GM12878 (cell line): ENCODE results near the gene ZNF644. TPM values are rescaled to one million over a fixed set of nuclear protein-coding genes. Genes with fewer than 3 reads are reported as not detected.

Experiments used
- ATAC-seq: fragments of 200-7000 bp; cut with Tn5 transposase; 3 replicates; pipeline ENCODE4 v1.9.1; 2020; ENCODE audit warnings: mild to moderate bottlenecking, moderate library complexity
- BruUV-seq: library from RNA; stranded (reverse); fragments of 400-500 nt; replicated peaks from 2 replicates; lab custom pipeline; 2021; lab: Mats Ljungman, UMichigan
- CTCF ChIA-PET: fragments of 300-600 bp; sonication (Branson Sonifier 250); formaldehyde crosslinking; extraction: SDS; loops from one replicate; lab custom pipeline; 2021; ENCODE audit warnings: inconsistent platforms; lab: Yijun Ruan, JAX
- POLR2A ChIA-PET: fragments of 350-600 bp; formaldehyde crosslinking; extraction: SDS; loops from one replicate; lab custom pipeline; 2021; ENCODE audit warnings: inconsistent platforms; lab: Charles Lee
- RAD21 ChIA-PET: fragments of 300-600 bp; sonication (Branson Sonifier 250); formaldehyde crosslinking; loops from one replicate; lab custom pipeline; 2023; ENCODE audit warnings: antibody characterized with exemption; ENCODE audit not compliant: unreplicated experiment; lab: Charles Lee
- SMC1A ChIA-PET: fragments of 300-600 bp; sonication (Branson Sonifier 250); formaldehyde crosslinking; loops from one replicate; lab custom pipeline; 2023; ENCODE audit not compliant: unreplicated experiment, uncharacterized antibody; lab: Charles Lee
- DNase-seq: peaks from one replicate; pipeline ENCODE4 v3.0.0-alpha.2; 2011; ENCODE audit warnings: low read depth, low spot score
- FAIRE-seq: peaks from 3 replicates; lab custom pipeline; 2011; peaks lifted over from hg19 to GRCh38; lab: Jason Lieb, UNC
- H2AFZ ChIP-seq: 2 replicates; pipeline ENCODE4 v1.6.0; 2011; ENCODE audit warnings: low read depth, low read length, control low read depth; ENCODE audit not compliant: control insufficient read depth
- H3K27ac ChIP-seq: 2 replicates; pipeline ENCODE4 v1.5.1; 2011; ENCODE audit warnings: control low read depth; ENCODE audit not compliant: control insufficient read depth, insufficient read depth
- H3K27me3 ChIP-seq, 2 experiments: replicated peaks in 1 of 2; 2 replicates each; pipeline versions ENCODE4 v1.6.0 to v1.6.1; 2011; ENCODE audit warnings: low read length in 1 of 2; ENCODE audit not compliant: control insufficient read depth in 2 of 2, insufficient read depth in 2 of 2
- H3K36me3 ChIP-seq, 2 experiments: 2 replicates each; pipeline ENCODE4 v1.5.1; 2011; ENCODE audit warnings: low read length in 1 of 2; ENCODE audit not compliant: control insufficient read depth in 2 of 2, insufficient read depth in 2 of 2
- H3K4me1 ChIP-seq: 2 replicates; pipeline ENCODE4 v1.6.1; 2011; ENCODE audit warnings: mild to moderate bottlenecking, low read length, moderate library complexity, mixed read lengths; ENCODE audit not compliant: control insufficient read depth, insufficient read depth
- H3K4me2 ChIP-seq: 2 replicates; pipeline ENCODE4 v1.6.0; 2011; ENCODE audit warnings: control low read depth; ENCODE audit not compliant: control insufficient read depth, insufficient read depth
- H3K4me3 ChIP-seq: fragments of 200-600 bp; sonication (generic); 2 replicates; pipeline ENCODE4 v1.5.1; 2016
- H3K79me2 ChIP-seq: 2 replicates; pipeline ENCODE4 v1.6.0; 2011; ENCODE audit warnings: low read length; ENCODE audit not compliant: control insufficient read depth, insufficient read depth
- H3K9ac ChIP-seq: 2 replicates; pipeline ENCODE4 v1.8.0; 2011; ENCODE audit warnings: low read length, control low read depth, mixed read lengths; ENCODE audit not compliant: control insufficient read depth, insufficient read depth
- H3K9me3 ChIP-seq: replicated peaks from 3 replicates; pipeline ENCODE4 v1.5.1; 2011; ENCODE audit warnings: mild to moderate bottlenecking, low read length; ENCODE audit not compliant: control insufficient read depth, insufficient read depth
- H4K20me1 ChIP-seq: 2 replicates; pipeline ENCODE4 v1.6.0; 2011; ENCODE audit not compliant: control insufficient read depth, insufficient read depth
- BRCA1 ChIP-seq: IDR thresholded peaks from 2 replicates; pipeline ENCODE4 v1.6.1; 2011; ENCODE audit warnings: low read depth, low read length, improper control_type of control experiment
- EED ChIP-seq: sonication (generic); IDR thresholded peaks from 2 replicates; pipeline ENCODE4 v1.6.1; 2016; ENCODE audit warnings: antibody characterized with exemption, low read depth
- ESRRA ChIP-seq: IDR thresholded peaks from 2 replicates; pipeline ENCODE4 v1.6.1; 2012; ENCODE audit warnings: mild to moderate bottlenecking, low read length, improper control_type of control experiment
- EZH2 ChIP-seq: IDR thresholded peaks from 2 replicates; pipeline ENCODE4 v1.6.1; 2012; ENCODE audit warnings: low read depth, mild to moderate bottlenecking, control low read depth, inconsistent platforms, low read length, borderline replicate concordance; ENCODE audit not compliant: control insufficient read depth
- JUNB ChIP-seq: IDR thresholded peaks from 2 replicates; pipeline ENCODE4 v1.6.1; 2016; ENCODE audit warnings: antibody characterized with exemption, mild to moderate bottlenecking
- MYB ChIP-seq: fragments of 150-350 bp; IDR thresholded peaks from 2 replicates; pipeline ENCODE4 v1.6.1; 2014; ENCODE audit warnings: mild to moderate bottlenecking, low read depth, low read length, borderline replicate concordance
- NFYA ChIP-seq: IDR thresholded peaks from 2 replicates; pipeline ENCODE4 v1.6.1; 2011; ENCODE audit warnings: low read depth, mild to moderate bottlenecking, low read length, improper control_type of control experiment, borderline replicate concordance
- RBBP5 ChIP-seq: fragments of 200-600 bp; sonication (generic); conservative IDR thresholded peaks from 2 replicates; pipeline ENCODE4 v1.6.1; 2016
- SMC3 ChIP-seq: IDR thresholded peaks from 2 replicates; pipeline ENCODE4 v1.6.1; 2011; ENCODE audit warnings: low read length, improper control_type of control experiment, borderline replicate concordance
- SPI1 ChIP-seq: IDR thresholded peaks from 2 replicates; pipeline ENCODE4 v1.6.1; 2011; ENCODE audit warnings: low read depth, mild to moderate bottlenecking, low read length, moderate library complexity, borderline replicate concordance; ENCODE audit not compliant: insufficient read depth
- ZZZ3 ChIP-seq: IDR thresholded peaks from 2 replicates; pipeline ENCODE4 v1.6.1; 2011; ENCODE audit warnings: low read depth; ENCODE audit not compliant: control insufficient read depth, insufficient read length
- WGBS: methylation state at CpG from one replicate; pipeline ENCODE4 v1.1.6; 2016; ENCODE audit warnings: low lambda C conversion rate; ENCODE audit not compliant: insufficient replicate concordance, insufficient coverage; ENCODE audit errors: missing lambda C conversion rate; 5-methylcytosine and 5-hydroxymethylcytosine counted together
- in situ Hi-C: fragments of 300-500 bp; cut with MboI; formaldehyde crosslinking; loops from 9 replicates; pipeline ENCODE4 v1.14.3; 2018; ENCODE audit warnings: mixed read lengths
- intact Hi-C: fragments of 100-400 bp; cut with micrococcal nuclease; formaldehyde crosslinking; loops from one replicate; pipeline ENCODE4 v1.14.2; 2022; ENCODE audit not compliant: unreplicated experiment
- polyA plus RNA-seq, 11 experiments: library from polyadenylated mRNA; depleted of rRNA in 4 of 11; unstranded in 6 of 11; stranded (reverse) in 5 of 11; fragments of >200 nt; fragmentation: Nextera tagmentation in 4 of 11; fragmentation: Illumina TruSeq in 1 of 11; extraction: Ambion mirVana in 4 of 11; extraction: Trizol in 1 of 11; gene quantifications; 1 replicate in 1 of 11; 2 replicates in 10 of 11; pipeline versions ENCODE4 v1.2.1 to v1.2.3, GENCODE V29; 2011 to 2016; ENCODE audit warnings: inconsistent platforms in 2 of 11, missing spikeins in 2 of 11, low read depth in 1 of 11
- total RNA-seq, 4 experiments: library from RNA; depleted of rRNA in 3 of 4; stranded (reverse); fragments of >200 nt in 3 of 4; fragmentation: Illumina TruSeq in 1 of 4; extraction: Trizol in 1 of 4; gene quantifications; 2 replicates each; pipeline versions ENCODE4 v1.2.1 to v1.2.3, GENCODE V29; 2013 to 2021
- TF ChIP-seq, protein P1 (sequence below): fragments of 150-350 bp; IDR thresholded peaks from 2 replicates; pipeline ENCODE4 v1.6.1; 2014; ENCODE audit warnings: mild to moderate bottlenecking, low read depth, low read length
- TF ChIP-seq, protein P2 (sequence below): IDR thresholded peaks from 2 replicates; pipeline ENCODE4 v1.6.1; 2011; ENCODE audit warnings: borderline replicate concordance, low read depth, mild to moderate bottlenecking, moderate library complexity, mixed read lengths, low read length; ENCODE audit not compliant: insufficient read depth; ENCODE audit errors: extremely low read length
- TF ChIP-seq, protein P3 (sequence below): fragments of 450-650 bp; IDR thresholded peaks from 2 replicates; pipeline ENCODE4 v1.6.1; 2016; ENCODE audit warnings: mild to moderate bottlenecking
- TF ChIP-seq, protein P4 (sequence below): IDR thresholded peaks from 2 replicates; pipeline ENCODE4 v1.6.1; 2012; ENCODE audit warnings: improper control_type of control experiment, low read depth, low read length; ENCODE audit not compliant: insufficient replicate concordance

The ZNF644 gene
- total and polyA plus RNA-seq, 10 of the 15 experiments (the other 5 are each of a cell fraction or from before 2014, with no cell fraction given): 17.7 to 55.3 (median 29.5) TPM

DNA sequence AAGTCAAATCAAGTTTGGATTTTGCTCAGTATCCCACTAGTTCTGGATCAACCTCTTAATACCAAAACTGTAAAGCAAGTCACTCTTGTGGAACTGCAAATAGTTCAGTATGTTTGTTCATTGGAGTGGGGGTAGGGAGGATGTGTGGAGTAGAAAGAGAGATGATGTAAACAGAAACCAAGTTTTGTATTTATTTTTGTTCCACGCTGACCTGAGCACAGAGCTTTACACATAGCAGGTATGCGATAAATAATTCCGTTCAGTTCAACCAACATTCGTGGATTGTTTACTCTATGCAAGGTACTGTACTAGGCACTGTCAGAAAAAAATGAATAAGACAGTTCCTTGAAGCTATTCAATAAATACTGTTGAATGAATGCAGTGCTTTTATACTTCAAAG lies 4.5 kb upstream of the ZNF644 start:
- Histone ChIP-seq H4K20me1 (no peaks in the 10 kb centered on the region), H3K9ac (no peak overlapping the region), H3K36me3 (no peaks in the 10 kb centered on the region), H3K27me3 (peaks cover 0 to under 1% of the 10 kb centered on the region in 2 experiments; a peak in 1 of 4 replicates), H3K4me1 (peaks cover 12% of the 10 kb centered on the region), H3K79me2 (peaks cover 5% of the 10 kb centered on the region), H3K27ac (no peak overlapping the region), H3K4me2 (peak overlapping the region; percentile 21), H2AFZ (peak overlapping the region; percentile 24; the same call in 1 of the 2 replicates), H3K9me3 (no peaks in the 10 kb centered on the region), H3K4me3 (no peak overlapping the region)
- peak; percentile 8; the same call in 2 of the 3 replicates for ATAC-seq
- ChIA-PET CTCF (interaction anchor here (0.7 to 2.7 kb wide), 10 partner anchors 8 to 980 kb away, joined by 3 to 16 read pairs (median 4); no protein-coding TSS in a partner anchor), SMC1A (interaction anchor here (0.8 to 4.3 kb wide), 12 partner anchors 8 to 918 kb away, joined by 3 to 22 read pairs (median 5); no protein-coding TSS in a partner anchor), RAD21 (interaction anchor here (1.0 to 2.0 kb wide), 6 partner anchors 8 to 893 kb away, joined by 4 to 13 read pairs (median 7); no protein-coding TSS in a partner anchor), POLR2A (interaction anchor here (0.5 to 1.1 kb wide), 2 partner anchors 8 to 1829 kb away, joined by 3 read pairs; no protein-coding TSS in a partner anchor)
- 1% methylated on average over 4 of the region's 4 CpGs for WGBS
- in situ Hi-C loops (no loop called here), intact Hi-C loops (no loop called here)
- DNase-seq: no peak
- peak; percentile 47 for FAIRE-seq
- no TSS peak for BruUV-seq
- TF ChIP-seq NFYA (no peak), BRCA1 (no peak), EED (no peak), MYB (no peak), SMC3 (no peak), ESRRA (no peak), ZZZ3 (no peak), EZH2 (no peak), RBBP5 (no peak), JUNB (peak; percentile 48; the same call in 1 of the 2 replicates), SPI1 (no peak)
- TF ChIP-seq, protein P1, sequence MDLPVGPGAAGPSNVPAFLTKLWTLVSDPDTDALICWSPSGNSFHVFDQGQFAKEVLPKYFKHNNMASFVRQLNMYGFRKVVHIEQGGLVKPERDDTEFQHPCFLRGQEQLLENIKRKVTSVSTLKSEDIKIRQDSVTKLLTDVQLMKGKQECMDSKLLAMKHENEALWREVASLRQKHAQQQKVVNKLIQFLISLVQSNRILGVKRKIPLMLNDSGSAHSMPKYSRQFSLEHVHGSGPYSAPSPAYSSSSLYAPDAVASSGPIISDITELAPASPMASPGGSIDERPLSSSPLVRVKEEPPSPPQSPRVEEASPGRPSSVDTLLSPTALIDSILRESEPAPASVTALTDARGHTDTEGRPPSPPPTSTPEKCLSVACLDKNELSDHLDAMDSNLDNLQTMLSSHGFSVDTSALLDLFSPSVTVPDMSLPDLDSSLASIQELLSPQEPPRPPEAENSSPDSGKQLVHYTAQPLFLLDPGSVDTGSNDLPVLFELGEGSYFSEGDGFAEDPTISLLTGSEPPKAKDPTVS: no peak
- TF ChIP-seq, protein P2, sequence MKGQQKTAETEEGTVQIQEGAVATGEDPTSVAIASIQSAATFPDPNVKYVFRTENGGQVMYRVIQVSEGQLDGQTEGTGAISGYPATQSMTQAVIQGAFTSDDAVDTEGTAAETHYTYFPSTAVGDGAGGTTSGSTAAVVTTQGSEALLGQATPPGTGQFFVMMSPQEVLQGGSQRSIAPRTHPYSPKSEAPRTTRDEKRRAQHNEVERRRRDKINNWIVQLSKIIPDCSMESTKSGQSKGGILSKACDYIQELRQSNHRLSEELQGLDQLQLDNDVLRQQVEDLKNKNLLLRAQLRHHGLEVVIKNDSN: no peak
- TF ChIP-seq, protein P3, sequence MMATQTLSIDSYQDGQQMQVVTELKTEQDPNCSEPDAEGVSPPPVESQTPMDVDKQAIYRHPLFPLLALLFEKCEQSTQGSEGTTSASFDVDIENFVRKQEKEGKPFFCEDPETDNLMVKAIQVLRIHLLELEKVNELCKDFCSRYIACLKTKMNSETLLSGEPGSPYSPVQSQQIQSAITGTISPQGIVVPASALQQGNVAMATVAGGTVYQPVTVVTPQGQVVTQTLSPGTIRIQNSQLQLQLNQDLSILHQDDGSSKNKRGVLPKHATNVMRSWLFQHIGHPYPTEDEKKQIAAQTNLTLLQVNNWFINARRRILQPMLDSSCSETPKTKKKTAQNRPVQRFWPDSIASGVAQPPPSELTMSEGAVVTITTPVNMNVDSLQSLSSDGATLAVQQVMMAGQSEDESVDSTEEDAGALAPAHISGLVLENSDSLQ: no peak
- TF ChIP-seq, protein P4, sequence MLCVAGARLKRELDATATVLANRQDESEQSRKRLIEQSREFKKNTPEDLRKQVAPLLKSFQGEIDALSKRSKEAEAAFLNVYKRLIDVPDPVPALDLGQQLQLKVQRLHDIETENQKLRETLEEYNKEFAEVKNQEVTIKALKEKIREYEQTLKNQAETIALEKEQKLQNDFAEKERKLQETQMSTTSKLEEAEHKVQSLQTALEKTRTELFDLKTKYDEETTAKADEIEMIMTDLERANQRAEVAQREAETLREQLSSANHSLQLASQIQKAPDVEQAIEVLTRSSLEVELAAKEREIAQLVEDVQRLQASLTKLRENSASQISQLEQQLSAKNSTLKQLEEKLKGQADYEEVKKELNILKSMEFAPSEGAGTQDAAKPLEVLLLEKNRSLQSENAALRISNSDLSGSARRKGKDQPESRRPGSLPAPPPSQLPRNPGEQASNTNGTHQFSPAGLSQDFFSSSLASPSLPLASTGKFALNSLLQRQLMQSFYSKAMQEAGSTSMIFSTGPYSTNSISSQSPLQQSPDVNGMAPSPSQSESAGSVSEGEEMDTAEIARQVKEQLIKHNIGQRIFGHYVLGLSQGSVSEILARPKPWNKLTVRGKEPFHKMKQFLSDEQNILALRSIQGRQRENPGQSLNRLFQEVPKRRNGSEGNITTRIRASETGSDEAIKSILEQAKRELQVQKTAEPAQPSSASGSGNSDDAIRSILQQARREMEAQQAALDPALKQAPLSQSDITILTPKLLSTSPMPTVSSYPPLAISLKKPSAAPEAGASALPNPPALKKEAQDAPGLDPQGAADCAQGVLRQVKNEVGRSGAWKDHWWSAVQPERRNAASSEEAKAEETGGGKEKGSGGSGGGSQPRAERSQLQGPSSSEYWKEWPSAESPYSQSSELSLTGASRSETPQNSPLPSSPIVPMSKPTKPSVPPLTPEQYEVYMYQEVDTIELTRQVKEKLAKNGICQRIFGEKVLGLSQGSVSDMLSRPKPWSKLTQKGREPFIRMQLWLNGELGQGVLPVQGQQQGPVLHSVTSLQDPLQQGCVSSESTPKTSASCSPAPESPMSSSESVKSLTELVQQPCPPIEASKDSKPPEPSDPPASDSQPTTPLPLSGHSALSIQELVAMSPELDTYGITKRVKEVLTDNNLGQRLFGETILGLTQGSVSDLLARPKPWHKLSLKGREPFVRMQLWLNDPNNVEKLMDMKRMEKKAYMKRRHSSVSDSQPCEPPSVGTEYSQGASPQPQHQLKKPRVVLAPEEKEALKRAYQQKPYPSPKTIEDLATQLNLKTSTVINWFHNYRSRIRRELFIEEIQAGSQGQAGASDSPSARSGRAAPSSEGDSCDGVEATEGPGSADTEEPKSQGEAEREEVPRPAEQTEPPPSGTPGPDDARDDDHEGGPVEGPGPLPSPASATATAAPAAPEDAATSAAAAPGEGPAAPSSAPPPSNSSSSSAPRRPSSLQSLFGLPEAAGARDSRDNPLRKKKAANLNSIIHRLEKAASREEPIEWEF: no peak
